Lower leg skin (tissue), 4 donors: ENCODE measurements around the gene RAB41. TPM values are rescaled to one million over a fixed set of nuclear protein-coding genes. Genes with fewer than 3 reads are reported as not detected.
"Not testable (repeated sequence)": the region's sequence is repeated elsewhere in the genome, so short reads cannot be mapped to it uniquely, and the experiment has no call there.

Experiments used
- DNase-seq, 2 donors: peaks; one replicate each; pipeline ENCODE4 v3.0.0-alpha.2; 2019; ENCODE audit warnings: low spot score in 2 of 2
- H3K4me3 ChIP-seq: fragments of 200-600 bp; sonication (generic); 2 replicates; pipeline ENCODE4 v1.5.1; 2017; ENCODE audit warnings: mild to moderate bottlenecking, low read depth; ENCODE audit not compliant: poor library complexity, severe bottlenecking
- CTCF ChIP-seq, 3 donors: fragments of 450-650 bp; IDR thresholded peaks; one replicate each; pipeline ENCODE4 v1.5.1; 2016; ENCODE audit warnings: antibody characterized with exemption in 3 of 3, mild to moderate bottlenecking in 3 of 3, moderate library complexity in 2 of 3
- POLR2A ChIP-seq, 2 donors: fragments of 450-650 bp; IDR thresholded peaks; one replicate each; pipeline ENCODE4 v1.6.1; 2016 to 2017; ENCODE audit warnings: antibody characterized with exemption in 2 of 2, mild to moderate bottlenecking in 1 of 2, moderate library complexity in 1 of 2
- WGBS, 2 donors: methylation state at CpG; one replicate each; pipeline ENCODE4 v1.1.5; 2018; 5-methylcytosine and 5-hydroxymethylcytosine counted together
- intact Hi-C: fragments of 100-400 bp; cut with DNase I; formaldehyde crosslinking; loops from one replicate; pipeline ENCODE4 v1.15.0; 2023; ENCODE audit warnings: low total_unique reads
- total RNA-seq, 4 donors: library from RNA; depleted of rRNA; stranded (reverse); fragments of >200 nt; gene quantifications; one replicate each; pipeline ENCODE4 v1.1.0, GENCODE V29; 2016

Gene RAB41
- total RNA-seq, 4 donors from 2014 or later = not detected

GRCh38 chrX:70293621-70294020 is 11.6 kb downstream of the RAB41 start:
- TF ChIP-seq POLR2A (IDR thresholded peaks at IDR 0.05) (no peak), CTCF (IDR thresholded peaks at IDR 0.05) (no peak)
- intact Hi-C loops = no loop called here
- 81 to 94% methylated on average over 5 of the region's 5 CpGs for WGBS, 2 donors
- no peak overlapping the region for H3K4me3 ChIP-seq
- no peak for DNase-seq

- H3K4me3 ChIP-seq = no peak overlapping the region
- intact Hi-C loops = no loop called here
- 45 to 58% methylated on average over 3 of the region's 3 CpGs for WGBS, 2 donors
- DNase-seq = no peak
- no peak for TF ChIP-seq POLR2A (IDR thresholded peaks at IDR 0.05)
- no peak for TF ChIP-seq CTCF (IDR thresholded peaks at IDR 0.05)
Observed at GRCh38 chrX:70301716-70302115, 19.7 kb downstream of the RAB41 start.

- no peak for TF ChIP-seq POLR2A (IDR thresholded peaks at IDR 0.05)
- no peak for TF ChIP-seq CTCF (IDR thresholded peaks at IDR 0.05)
- 78 to 96% methylated on average over 1 of the region's 1 CpG for WGBS, 2 donors
- no peak for DNase-seq
- intact Hi-C loops = no loop called here
- no peak overlapping the region for H3K4me3 ChIP-seq
Observed at GRCh38 chrX:70313503-70313902, 31.5 kb downstream of the RAB41 start.

GRCh38 chrX:70322784-70323183 is 40.8 kb downstream of the RAB41 start:
- no peak overlapping the region for H3K4me3 ChIP-seq
- WGBS, 2 donors = 93 to 96% methylated on average over 4 of the region's 4 CpGs
- intact Hi-C loops = no loop called here
- TF ChIP-seq CTCF (IDR thresholded peaks at IDR 0.05) (no peak), POLR2A (IDR thresholded peaks at IDR 0.05) (no peak)
- no peak for DNase-seq

GRCh38 chrX:70323628-70324027 is 41.7 kb downstream of the RAB41 start:
- H3K4me3 ChIP-seq, intact Hi-C loops, DNase-seq: not testable (repeated sequence)
- 94 to 95% methylated on average over 6 of the region's 6 CpGs for WGBS, 2 donors

- no peak for TF ChIP-seq POLR2A (IDR thresholded peaks at IDR 0.05)
- TF ChIP-seq CTCF (IDR thresholded peaks at IDR 0.05) = no peak
- DNase-seq = no peak
- intact Hi-C loops = no loop called here
- 86 to 91% methylated on average over 2 of the region's 2 CpGs for WGBS, 2 donors
- H3K4me3 ChIP-seq = no peak overlapping the region
Observed at GRCh38 chrX:70324326-70324725, 42.4 kb downstream of the RAB41 start.
